CD4-positive, alpha-beta memory T cell (primary cell): Measurements from ENCODE around the gene DKKL1. TPM values are rescaled to one million over a fixed set of nuclear protein-coding genes. Genes with fewer than 3 reads are reported as not detected.

ENCODE experiments used
- CTCF ChIA-PET: fragments of 350-600 bp; sonication (Branson Sonifier 250); formaldehyde crosslinking; loops from one replicate; lab custom pipeline; 2021; ENCODE audit warnings: inconsistent platforms; ENCODE audit not compliant: partially characterized antibody; lab: Charles Lee
- POLR2A ChIA-PET: fragments of 350-600 bp; sonication (Branson Sonifier 250); formaldehyde crosslinking; loops from one replicate; lab custom pipeline; 2021; ENCODE audit not compliant: partially characterized antibody; lab: Charles Lee
- DNase-seq, 5 donors: peaks; one replicate each; pipeline versions ENCODE4 v3.0.0 to v3.0.0-alpha.2; 2020 to 2022; ENCODE audit warnings: mixed read lengths in 1 of 5
- H3K27ac ChIP-seq: one replicate; pipeline ENCODE4 v1.7.0; 2013; ENCODE audit warnings: low read depth, low read length
- H3K27me3 ChIP-seq: 2 replicates; pipeline ENCODE4 v1.7.0; 2013; ENCODE audit warnings: mild to moderate bottlenecking, low read length, moderate library complexity; ENCODE audit not compliant: insufficient read depth
- H3K36me3 ChIP-seq: 2 replicates; pipeline ENCODE4 v1.7.0; 2013; ENCODE audit warnings: mild to moderate bottlenecking, low read length, moderate library complexity; ENCODE audit not compliant: insufficient read depth
- H3K4me1 ChIP-seq: 2 replicates; pipeline ENCODE4 v1.7.0; 2013; ENCODE audit warnings: mild to moderate bottlenecking, low read length, moderate library complexity; ENCODE audit not compliant: insufficient read depth
- H3K4me3 ChIP-seq, 2 donors: one replicate each; pipeline ENCODE4 v1.7.0; 2013; ENCODE audit warnings: low read length in 2 of 2, mild to moderate bottlenecking in 1 of 2
- H3K9me3 ChIP-seq, 2 donors: one replicate each; pipeline ENCODE4 v1.7.0; 2013; ENCODE audit warnings: low read length in 2 of 2, control low read depth in 1 of 2; ENCODE audit not compliant: control insufficient read depth in 1 of 2
- H3K27ac Mint-ChIP-seq, 7 donors: one replicate each; pipeline ENCODE4 v1.8.0; 2020 to 2021; ENCODE audit warnings: mixed read lengths in 7 of 7, mild to moderate bottlenecking in 6 of 7, inconsistent platforms in 3 of 7, moderate library complexity in 3 of 7
- H3K27me3 Mint-ChIP-seq, 2 donors: one replicate each; pipeline ENCODE4 v1.8.0; 2020 to 2021; ENCODE audit warnings: mixed read lengths in 2 of 2
- H3K36me3 Mint-ChIP-seq, 2 donors: one replicate each; pipeline ENCODE4 v1.8.0; 2020 to 2021; ENCODE audit warnings: mixed read lengths in 2 of 2, inconsistent platforms in 1 of 2, mild to moderate bottlenecking in 1 of 2
- H3K4me1 Mint-ChIP-seq, 4 donors: one replicate each; pipeline ENCODE4 v1.8.0; 2020 to 2021; ENCODE audit warnings: mixed read lengths in 4 of 4, mild to moderate bottlenecking in 1 of 4
- H3K4me3 Mint-ChIP-seq, 8 donors: one replicate each; pipeline ENCODE4 v1.8.0; 2020 to 2021; ENCODE audit warnings: mixed read lengths in 8 of 8, mild to moderate bottlenecking in 7 of 8, moderate library complexity in 6 of 8, inconsistent platforms in 3 of 8
- H3K9me3 Mint-ChIP-seq, 8 donors: one replicate each; pipeline ENCODE4 v1.8.0; 2020 to 2021; ENCODE audit warnings: mixed read lengths in 8 of 8, mild to moderate bottlenecking in 5 of 8, inconsistent platforms in 3 of 8, moderate library complexity in 1 of 8
- intact Hi-C: fragments of 100-400 bp; cut with micrococcal nuclease; formaldehyde crosslinking; loops from one replicate; pipeline ENCODE4 v1.15.1; 2023
- polyA plus RNA-seq, 2 donors: library from polyadenylated mRNA; unstranded; fragments of 300-500 nt; fragmentation: Illumina TruSeq; gene quantifications; one replicate each; pipeline ENCODE4 v1.2.3, GENCODE V29; 2021
- total RNA-seq, 2 experiments: library from RNA; stranded (reverse); gene quantifications; one replicate each; pipeline ENCODE4 v1.2.3, GENCODE V29; 2021

The DKKL1 gene
- total and polyA plus RNA-seq, 4 experiments from 2014 or later = not detected

GRCh38 chr19:49361438-49362047 is 2.1 kb upstream of the DKKL1 start:
- H3K27ac Mint-ChIP-seq = peak overlapping the region in 1 of 7 donors; percentile 60
- peaks cover 0 to 2% (median 0%) of the 10 kb centered on the region in 8 donors for H3K9me3 Mint-ChIP-seq
- H3K27me3 Mint-ChIP-seq = peaks cover 12 to 15% of the 10 kb centered on the region in 2 donors
- H3K4me3 Mint-ChIP-seq = peak overlapping the region in 7 of 8 donors; percentile 46 to 75 (median 67)
- peaks cover 4 to 15% (median 10%) of the 10 kb centered on the region in 4 donors for H3K4me1 Mint-ChIP-seq
- no peaks in the 10 kb centered on the region for H3K9me3 ChIP-seq
- H3K4me3 ChIP-seq = peak overlapping the region in 1 of 2 donors; percentile 15
- ChIA-PET CTCF (no interaction called here), POLR2A (no interaction called here)
- no peaks in the 10 kb centered on the region for H3K36me3 Mint-ChIP-seq
- H3K36me3 ChIP-seq = no peaks in the 10 kb centered on the region
- DNase-seq = no peak
- peaks cover 29% of the 10 kb centered on the region for H3K4me1 ChIP-seq
- intact Hi-C loops = loop anchor here (2.0 kb wide), 2 partner anchors 27 kb away; partner anchors contain the start of genes CD37 and KASH5
- no peak overlapping the region for H3K27ac ChIP-seq
- H3K27me3 ChIP-seq = peaks cover 19% of the 10 kb centered on the region

- H3K27me3 ChIP-seq = peaks cover 19% of the 10 kb centered on the region
- peaks cover 0 to 2% (median 0%) of the 10 kb centered on the region in 8 donors for H3K9me3 Mint-ChIP-seq
- H3K27me3 Mint-ChIP-seq = peaks cover 12 to 15% of the 10 kb centered on the region in 2 donors
- H3K36me3 Mint-ChIP-seq = no peaks in the 10 kb centered on the region
- peak within 1 kb of the TSS in 2 of 7 donors; percentile 36 to 60 for H3K27ac Mint-ChIP-seq
- no peak within 1 kb of the TSS for H3K27ac ChIP-seq
- H3K4me3 ChIP-seq = peak within 1 kb of the TSS; percentile 19 to 47
- intact Hi-C loops = loop anchor here (2.0 kb wide), 2 partner anchors 27 kb away; partner anchors contain the start of genes CD37 and KASH5
- ChIA-PET POLR2A (interaction anchor here (1.3 kb wide), 1 partner anchor 27 kb away, joined by 3 read pairs; the partner anchor contains the start of gene CD37), CTCF (interaction anchor here (1.6 kb wide), 1 partner anchor 110 kb away, joined by 3 read pairs; no protein-coding TSS in a partner anchor)
- peak in 3 of 5 donors; percentile 20 to 26 (median 23) for DNase-seq
- peaks cover 29% of the 10 kb centered on the region for H3K4me1 ChIP-seq
- no peaks in the 10 kb centered on the region for H3K36me3 ChIP-seq
- H3K4me1 Mint-ChIP-seq = peaks cover 4 to 10% (median 9%) of the 10 kb centered on the region in 4 donors
- peak within 1 kb of the TSS; percentile 38 to 75 (median 64) for H3K4me3 Mint-ChIP-seq
- H3K9me3 ChIP-seq = no peaks in the 10 kb centered on the region
These were observed 1.4 kb upstream of the DKKL1 start, which contains the start of gene TEAD2 for GRCh38 chr19:49362048-49362928. TEAD2 (minus strand) TSS chr19:49362416; CDS start chr19:49360075, 2,341 bp downstream.

- Mint-ChIP-seq H3K4me1 (peaks cover 4 to 10% (median 8%) of the 10 kb centered on the region in 4 donors), H3K36me3 (no peaks in the 10 kb centered on the region), H3K27ac (no peak overlapping the region), H3K27me3 (peaks cover 12 to 13% of the 10 kb centered on the region in 2 donors), H3K9me3 (peaks cover 0 to 2% (median 0%) of the 10 kb centered on the region in 8 donors), H3K4me3 (no peak overlapping the region)
- Histone ChIP-seq H3K27me3 (peaks cover 19% of the 10 kb centered on the region), H3K36me3 (no peaks in the 10 kb centered on the region), H3K9me3 (no peaks in the 10 kb centered on the region), H3K4me3 (peak overlapping the region; percentile 3 to 47), H3K4me1 (peaks cover 29% of the 10 kb centered on the region), H3K27ac (no peak overlapping the region)
- intact Hi-C loops = loop anchor here (1.0 to 2.0 kb wide), 3 partner anchors 26 to 80 kb away; partner anchors contain the start of genes CD37 and KASH5
- peak in 4 of 5 donors; percentile 12 to 28 (median 22) for DNase-seq
- ChIA-PET POLR2A (interaction anchor here (0.8 to 1.3 kb wide), 2 partner anchors 27 to 30 kb away, joined by 3 read pairs; partner anchors contain the start of gene CD37), CTCF (interaction anchor here (1.6 kb wide), 1 partner anchor 109 kb away, joined by 3 read pairs; no protein-coding TSS in a partner anchor)
These were observed 779 bp upstream of the DKKL1 start for GRCh38 chr19:49362929-49363267.

GRCh38 chr19:49364083-49364737 is 533 bp downstream of the DKKL1 start:
- Mint-ChIP-seq H3K9me3 (peaks cover 0 to 8% (median 5%) of the 10 kb centered on the region in 8 donors), H3K4me3 (no peak overlapping the region), H3K36me3 (no peaks in the 10 kb centered on the region), H3K27ac (no peak overlapping the region), H3K27me3 (peaks cover 12 to 13% of the 10 kb centered on the region in 2 donors), H3K4me1 (peaks cover 4 to 10% (median 8%) of the 10 kb centered on the region in 4 donors)
- Histone ChIP-seq H3K27ac (no peak overlapping the region), H3K9me3 (peaks cover 0 to 2% of the 10 kb centered on the region in 2 donors), H3K27me3 (peaks cover 19% of the 10 kb centered on the region), H3K4me1 (peaks cover 29% of the 10 kb centered on the region), H3K4me3 (no peak overlapping the region), H3K36me3 (no peaks in the 10 kb centered on the region)
- CTCF ChIA-PET = no interaction called here
- no peak for DNase-seq
- intact Hi-C loops = no loop called here
- POLR2A ChIA-PET = no interaction called here

- Mint-ChIP-seq H3K4me3 (no peak overlapping the region), H3K4me1 (peaks cover 0 to 9% (median 2%) of the 10 kb centered on the region in 4 donors), H3K9me3 (peaks cover 0 to 14% (median 6%) of the 10 kb centered on the region in 8 donors), H3K36me3 (no peaks in the 10 kb centered on the region), H3K27me3 (peaks cover 13 to 14% of the 10 kb centered on the region in 2 donors), H3K27ac (no peak overlapping the region)
- Histone ChIP-seq H3K4me1 (peaks cover 29% of the 10 kb centered on the region), H3K9me3 (peaks cover 0 to 6% of the 10 kb centered on the region in 2 donors), H3K4me3 (no peak overlapping the region), H3K36me3 (no peaks in the 10 kb centered on the region), H3K27me3 (peaks cover 19% of the 10 kb centered on the region), H3K27ac (no peak overlapping the region)
- ChIA-PET CTCF (interaction anchor here (0.7 kb wide), 1 partner anchor 50 kb away, joined by 3 read pairs; no protein-coding TSS in a partner anchor), POLR2A (no interaction called here)
- DNase-seq = no peak
- intact Hi-C loops = no loop called here
These were observed 2.4 kb downstream of the DKKL1 start for GRCh38 chr19:49366110-49366509.

- H3K27ac ChIP-seq = no peak overlapping the region
- no peak overlapping the region for H3K4me3 ChIP-seq
- ChIA-PET CTCF (no interaction called here), POLR2A (interaction anchor here (0.6 kb wide), 1 partner anchor 195 kb away, joined by 3 read pairs; no protein-coding TSS in a partner anchor)
- peaks cover 0 to 6% of the 10 kb centered on the region in 2 donors for H3K9me3 ChIP-seq
- no peak for DNase-seq
- H3K27me3 Mint-ChIP-seq = peaks cover 9% of the 10 kb centered on the region in 2 donors
- H3K9me3 Mint-ChIP-seq = peaks cover 0 to 14% (median 6%) of the 10 kb centered on the region in 8 donors
- intact Hi-C loops = no loop called here
- no peaks in the 10 kb centered on the region for H3K36me3 Mint-ChIP-seq
- no peaks in the 10 kb centered on the region for H3K36me3 ChIP-seq
- H3K27me3 ChIP-seq = peaks cover 12% of the 10 kb centered on the region
- H3K27ac Mint-ChIP-seq = no peak overlapping the region
- H3K4me1 ChIP-seq = peaks cover 6% of the 10 kb centered on the region
- peaks cover 0 to 2% (median 0%) of the 10 kb centered on the region in 4 donors for H3K4me1 Mint-ChIP-seq
- H3K4me3 Mint-ChIP-seq = no peak overlapping the region
These were observed 5.2 kb downstream of the DKKL1 start for GRCh38 chr19:49368711-49369358.
